A549 (cell line): ENCODE data around the gene C14orf132.

Experiments used
- CBX8 ChIP-seq: fragments of 200-600 bp; sonication (generic); IDR thresholded peaks from 2 replicates; pipeline ENCODE4 v1.6.1; 2016
- CHD2 ChIP-seq: fragments of 150-350 bp; IDR thresholded peaks from 2 replicates; pipeline ENCODE4 v1.6.1; 2014; ENCODE audit warnings: low read length; ENCODE audit not compliant: partially characterized antibody
- JUNB ChIP-seq: fragments of >200 bp; sonication (Bioruptor Twin); formaldehyde crosslinking; IDR thresholded peaks from 2 replicates; pipeline ENCODE4 v1.6.1; 2016
- TP53 ChIP-seq: fragments of 250-450 bp; sonication (Bioruptor Pico); IDR thresholded peaks from 2 replicates; pipeline ENCODE4 v1.5.0; 2021; ENCODE audit warnings: mild to moderate bottlenecking, moderate library complexity
- TF ChIP-seq, protein P1 (sequence below): fragments of >200 bp; sonication (Bioruptor Twin); formaldehyde crosslinking; IDR thresholded peaks from 3 replicates; pipeline ENCODE4 v1.5.1; 2016
- TF ChIP-seq, protein P2 (sequence below): IDR thresholded peaks from 2 replicates; pipeline ENCODE4 v1.6.1; 2012

DNA sequence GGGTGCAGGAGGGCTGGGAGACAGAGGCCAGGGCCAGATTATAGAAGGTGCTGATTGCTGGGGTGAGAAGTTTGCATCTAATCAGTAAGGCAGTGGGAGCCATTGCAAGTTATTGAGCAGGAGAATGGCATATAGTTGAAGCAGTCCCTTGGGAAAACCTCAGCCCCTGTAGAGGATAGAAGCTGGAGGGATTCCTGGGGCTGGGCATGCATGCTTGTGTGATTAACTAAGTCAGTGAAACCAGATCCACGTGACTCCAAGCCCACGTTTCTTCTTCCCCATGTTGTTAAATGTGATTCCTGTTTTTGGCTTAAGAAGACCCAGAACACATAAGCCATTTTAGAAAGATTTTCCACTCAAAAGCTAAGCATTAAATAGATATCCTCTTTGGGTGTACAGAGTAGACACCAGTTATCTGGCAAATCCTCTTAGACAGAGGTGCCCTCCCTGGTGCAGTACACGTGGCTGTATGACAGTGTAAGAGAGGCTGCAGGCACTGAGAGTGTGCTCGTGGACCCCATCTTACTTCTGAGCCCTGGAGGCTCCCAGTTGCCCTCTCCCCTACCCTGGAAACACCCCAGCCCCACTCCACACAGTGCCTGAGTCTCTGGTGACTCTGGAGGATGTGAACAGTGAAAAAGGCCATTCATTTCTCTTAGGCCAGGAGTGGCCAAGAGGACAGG, 3.2 kb downstream of the C14orf132 start:
- TF ChIP-seq JUNB (no peak), CHD2 (no peak), TP53 (CRISPR knock-in tag) (no peak), CBX8 (no peak)
- TF ChIP-seq, protein P1, sequence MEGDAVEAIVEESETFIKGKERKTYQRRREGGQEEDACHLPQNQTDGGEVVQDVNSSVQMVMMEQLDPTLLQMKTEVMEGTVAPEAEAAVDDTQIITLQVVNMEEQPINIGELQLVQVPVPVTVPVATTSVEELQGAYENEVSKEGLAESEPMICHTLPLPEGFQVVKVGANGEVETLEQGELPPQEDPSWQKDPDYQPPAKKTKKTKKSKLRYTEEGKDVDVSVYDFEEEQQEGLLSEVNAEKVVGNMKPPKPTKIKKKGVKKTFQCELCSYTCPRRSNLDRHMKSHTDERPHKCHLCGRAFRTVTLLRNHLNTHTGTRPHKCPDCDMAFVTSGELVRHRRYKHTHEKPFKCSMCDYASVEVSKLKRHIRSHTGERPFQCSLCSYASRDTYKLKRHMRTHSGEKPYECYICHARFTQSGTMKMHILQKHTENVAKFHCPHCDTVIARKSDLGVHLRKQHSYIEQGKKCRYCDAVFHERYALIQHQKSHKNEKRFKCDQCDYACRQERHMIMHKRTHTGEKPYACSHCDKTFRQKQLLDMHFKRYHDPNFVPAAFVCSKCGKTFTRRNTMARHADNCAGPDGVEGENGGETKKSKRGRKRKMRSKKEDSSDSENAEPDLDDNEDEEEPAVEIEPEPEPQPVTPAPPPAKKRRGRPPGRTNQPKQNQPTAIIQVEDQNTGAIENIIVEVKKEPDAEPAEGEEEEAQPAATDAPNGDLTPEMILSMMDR = no peak
- TF ChIP-seq, protein P2, sequence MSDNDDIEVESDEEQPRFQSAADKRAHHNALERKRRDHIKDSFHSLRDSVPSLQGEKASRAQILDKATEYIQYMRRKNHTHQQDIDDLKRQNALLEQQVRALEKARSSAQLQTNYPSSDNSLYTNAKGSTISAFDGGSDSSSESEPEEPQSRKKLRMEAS = no peak
